ENCODE measurements around the gene HGFAC.
"Not testable (repeated sequence)": the region's sequence is repeated elsewhere in the genome, so short reads cannot be mapped to it uniquely, and the experiment has no call there.

Gene HGFAC

DNA sequence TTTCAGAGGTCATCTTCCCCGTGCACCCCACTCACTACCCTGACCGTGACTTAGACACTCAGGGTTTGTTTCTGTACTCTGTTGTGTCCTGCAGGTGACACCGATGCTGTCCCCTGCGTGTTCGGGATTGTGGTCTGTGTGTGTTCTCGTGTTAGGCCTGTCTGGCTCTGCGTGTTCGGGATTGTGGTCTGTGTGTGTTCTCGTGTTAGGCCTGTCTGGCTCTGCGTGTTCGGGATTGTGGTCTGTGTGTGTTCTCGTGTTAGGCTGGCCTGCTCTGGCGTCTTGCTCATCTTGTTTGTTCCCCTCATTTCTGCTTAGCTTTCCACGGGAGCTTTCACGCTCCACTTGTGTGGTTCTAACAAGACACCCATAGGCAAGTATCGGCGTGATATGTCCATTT, 30.6 kb upstream of the HGFAC start:
- DNase-seq (ENCODE audit: low read depth in 2 of 2): not testable (repeated sequence)

GRCh38 chr4:3411676-3412075, 30.1 kb upstream of the HGFAC start:
- DNase-seq (ENCODE audit: low read depth in 2 of 2): no peak

GRCh38 chr4:3412257-3413020, 29.3 kb upstream of the HGFAC start:
- DNase-seq (ENCODE audit: low read depth in 2 of 2): no peak

- no peak for DNase-seq (ENCODE audit: low read depth in 2 of 2)
Observed at GRCh38 chr4:3413217-3413671, 28.5 kb upstream of the HGFAC start.

DNA sequence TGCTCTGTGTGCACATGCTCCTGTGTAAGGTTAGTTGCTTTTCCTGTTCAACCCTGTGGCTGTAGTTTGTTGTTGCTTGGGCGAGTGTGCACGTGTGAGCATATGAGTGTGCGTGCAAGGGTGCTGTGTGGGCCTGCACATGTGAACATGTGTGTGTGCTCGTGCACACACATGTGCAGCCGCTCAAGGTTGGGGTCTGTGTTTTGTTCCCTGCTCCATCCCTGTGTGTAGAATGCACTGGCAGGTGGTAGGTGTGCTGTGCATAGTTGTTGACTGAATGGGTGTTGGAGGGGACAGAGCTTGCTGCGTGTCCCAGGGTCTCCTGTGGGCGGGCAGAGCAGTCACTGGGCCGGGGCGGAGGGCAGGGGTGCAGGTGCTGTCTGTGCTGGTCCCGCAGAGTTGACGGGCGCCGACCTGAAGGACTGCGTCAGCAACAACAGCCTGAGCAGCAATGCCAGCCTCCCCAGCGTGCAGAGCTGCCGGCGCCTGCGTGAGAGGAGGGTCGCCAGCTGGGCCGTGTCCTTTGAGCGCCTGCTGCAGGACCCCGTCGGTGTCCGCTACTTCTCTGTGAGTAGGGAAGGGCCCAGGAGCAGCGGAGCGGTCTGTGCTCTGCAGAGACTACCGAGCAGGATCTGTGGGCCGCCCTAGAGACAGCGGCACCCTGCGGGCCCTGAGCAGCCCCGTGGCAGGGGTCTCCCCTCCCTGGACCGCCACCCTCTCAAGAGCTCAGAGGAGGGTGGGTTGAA, 27.9 kb upstream of the HGFAC start:
- DNase-seq (ENCODE audit: low read depth in 2 of 2): no peak

DNA sequence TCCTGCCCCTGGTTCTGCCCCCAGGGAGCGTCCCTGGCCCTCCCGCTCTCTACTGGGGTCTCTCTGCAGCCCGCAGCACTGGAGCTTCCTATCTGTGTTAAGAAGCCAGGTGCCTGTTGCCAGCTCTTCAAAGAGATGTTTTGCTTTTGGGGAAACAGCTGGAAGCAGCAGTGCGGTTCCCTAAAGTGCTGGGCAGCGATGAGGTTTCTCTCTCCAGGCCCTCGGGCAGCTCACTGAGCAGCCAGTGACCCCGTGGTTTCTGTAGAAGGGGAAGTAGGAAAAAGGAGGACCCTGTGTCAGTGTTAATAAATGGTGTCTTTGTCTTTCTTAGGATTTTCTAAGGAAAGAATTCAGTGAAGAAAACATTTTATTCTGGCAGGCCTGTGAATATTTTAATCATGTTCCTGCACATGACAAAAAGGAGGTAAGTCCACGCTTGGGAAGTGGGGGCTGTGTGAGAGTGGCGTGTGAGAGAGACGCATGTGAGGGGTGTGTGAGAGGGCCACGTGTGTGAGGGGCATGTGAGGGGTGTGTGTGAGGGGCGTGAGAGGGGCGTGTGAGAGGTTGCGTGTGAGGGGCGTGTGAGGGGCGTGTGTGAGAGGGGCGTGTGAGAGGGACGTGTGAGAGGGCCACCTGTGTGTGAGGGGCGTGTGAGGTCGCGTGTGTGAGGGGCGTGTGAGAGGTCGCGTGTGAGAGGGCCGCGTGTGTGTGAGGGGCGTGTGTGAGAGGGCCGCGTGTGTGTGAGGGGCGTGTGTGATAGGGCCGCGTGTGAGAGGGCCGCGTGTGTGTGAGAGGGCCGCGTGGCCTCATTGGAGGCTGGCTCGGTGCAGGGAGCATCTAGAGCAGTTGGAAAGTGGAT, 27.1 kb upstream of the HGFAC start:
- no peak for DNase-seq (ENCODE audit: low read depth in 2 of 2)

DNA sequence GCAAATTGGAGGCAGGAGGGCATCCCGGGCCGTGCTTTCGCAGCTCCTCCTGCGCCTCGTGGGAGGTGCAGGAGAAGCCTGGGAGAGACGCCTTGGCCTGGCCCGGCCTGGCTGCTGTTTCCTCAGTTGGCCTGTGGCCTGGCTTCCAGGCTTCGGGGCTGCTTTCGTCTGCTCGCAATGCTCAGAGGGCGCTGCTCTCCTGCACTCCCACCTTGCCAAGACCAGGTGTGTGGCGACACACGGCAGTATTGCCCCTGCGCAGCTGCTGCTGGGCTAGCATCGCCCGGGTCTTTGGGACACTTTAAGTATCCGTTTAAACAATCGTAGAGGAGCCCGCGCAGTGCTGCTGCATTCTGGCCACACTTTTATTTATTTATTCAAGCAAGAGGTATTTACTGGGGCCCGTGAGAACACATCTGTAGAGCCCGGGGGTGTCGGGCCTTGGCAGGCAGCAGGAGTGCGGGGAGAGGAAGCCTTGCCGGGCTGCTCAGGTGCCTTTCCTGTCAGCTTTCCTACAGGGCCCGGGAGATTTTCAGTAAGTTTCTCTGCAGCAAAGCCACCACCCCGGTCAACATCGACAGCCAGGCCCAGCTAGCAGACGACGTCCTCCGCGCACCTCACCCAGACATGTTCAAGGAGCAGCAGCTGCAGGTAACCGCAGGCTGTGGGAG, 26.2 kb upstream of the HGFAC start:
- DNase-seq (ENCODE audit: low read depth in 2 of 2): no peak

DNA sequence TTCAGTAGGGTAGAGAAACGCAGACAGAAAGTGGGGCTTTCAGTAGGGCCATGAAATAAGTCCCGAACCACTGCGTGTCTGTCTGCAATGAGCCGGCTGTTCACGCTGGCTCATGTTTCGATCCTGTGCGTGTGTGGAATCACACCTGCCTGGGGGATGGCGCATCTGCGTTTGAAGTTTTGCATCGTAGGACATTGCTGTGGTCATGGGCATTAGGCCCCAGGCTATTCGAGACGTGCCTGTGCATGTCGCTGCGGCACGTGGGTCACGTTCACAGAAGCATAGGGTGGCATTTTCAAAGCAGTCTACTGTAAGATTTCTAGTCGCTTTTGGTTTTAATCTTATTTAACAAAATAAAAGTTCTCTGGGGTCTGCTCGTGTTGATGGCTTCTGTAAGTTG, 25.5 kb upstream of the HGFAC start:
- no peak for DNase-seq (ENCODE audit: low read depth in 2 of 2)

DNA sequence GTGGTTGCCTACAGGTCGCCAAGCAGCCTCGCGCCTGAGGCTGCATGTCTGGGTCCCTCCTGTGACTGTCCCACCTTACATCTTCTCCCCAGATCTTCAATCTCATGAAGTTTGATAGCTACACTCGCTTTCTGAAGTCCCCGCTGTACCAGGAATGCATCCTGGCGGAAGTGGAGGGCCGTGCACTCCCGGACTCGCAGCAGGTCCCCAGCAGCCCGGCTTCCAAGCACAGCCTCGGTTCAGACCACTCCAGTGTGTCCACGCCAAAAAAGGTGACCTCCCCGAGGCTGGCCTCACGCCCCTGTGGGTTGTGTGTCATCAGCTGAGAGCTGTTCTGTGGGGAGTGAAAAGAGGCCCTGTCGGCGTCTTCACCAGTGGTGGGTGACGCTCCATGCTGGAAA, 24.9 kb upstream of the HGFAC start:
- no peak for DNase-seq (ENCODE audit: low read depth in 2 of 2)

GRCh38 chr4:3417448-3417847, 24.3 kb upstream of the HGFAC start:
- DNase-seq (ENCODE audit: low read depth in 2 of 2): no peak

- no peak for DNase-seq (ENCODE audit: low read depth in 2 of 2)
Observed at GRCh38 chr4:3418029-3418762, 23.6 kb upstream of the HGFAC start.

DNA sequence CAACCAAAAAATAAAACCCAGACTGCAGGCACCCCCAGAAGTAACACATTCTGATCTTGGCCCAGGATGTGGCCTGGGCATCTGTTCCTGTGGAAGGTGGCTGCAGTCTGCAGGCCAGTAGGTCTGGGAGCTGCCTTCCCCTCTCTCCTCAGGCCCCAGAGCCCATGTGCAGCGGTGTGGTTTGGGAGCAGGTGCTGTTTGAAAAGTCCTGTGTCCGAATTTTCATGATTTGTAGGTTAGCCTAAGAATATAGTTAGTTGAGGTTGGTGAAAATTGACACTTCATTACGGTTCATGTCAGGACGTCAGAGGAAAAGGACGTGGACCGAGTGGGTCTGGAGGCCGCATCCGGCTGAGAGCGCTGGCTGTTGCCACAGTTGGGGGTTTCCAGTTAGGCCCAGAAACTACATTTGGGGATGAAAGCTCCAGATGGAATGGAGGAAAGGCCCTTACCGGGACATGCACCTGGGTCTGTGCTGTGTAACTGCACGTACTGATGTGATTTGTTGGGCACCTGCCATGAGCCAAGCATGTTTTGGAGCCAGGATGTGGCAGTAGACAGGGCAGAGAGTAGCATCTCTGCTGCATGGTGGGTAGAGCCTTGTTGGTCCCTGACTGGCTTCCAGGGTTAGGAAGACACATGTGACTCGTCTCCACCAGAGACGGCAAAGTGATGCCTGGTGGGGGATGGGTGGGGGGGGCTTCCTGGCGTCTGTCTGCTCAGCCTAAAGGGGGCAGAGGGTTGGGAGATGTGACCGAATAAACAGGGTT, 21.7 kb upstream of the HGFAC start:
- DNase-seq (ENCODE audit: low read depth in 2 of 2): no peak

GRCh38 chr4:3420606-3420955, 21.2 kb upstream of the HGFAC start:
- DNase-seq (ENCODE audit: low read depth in 2 of 2): no peak

DNA sequence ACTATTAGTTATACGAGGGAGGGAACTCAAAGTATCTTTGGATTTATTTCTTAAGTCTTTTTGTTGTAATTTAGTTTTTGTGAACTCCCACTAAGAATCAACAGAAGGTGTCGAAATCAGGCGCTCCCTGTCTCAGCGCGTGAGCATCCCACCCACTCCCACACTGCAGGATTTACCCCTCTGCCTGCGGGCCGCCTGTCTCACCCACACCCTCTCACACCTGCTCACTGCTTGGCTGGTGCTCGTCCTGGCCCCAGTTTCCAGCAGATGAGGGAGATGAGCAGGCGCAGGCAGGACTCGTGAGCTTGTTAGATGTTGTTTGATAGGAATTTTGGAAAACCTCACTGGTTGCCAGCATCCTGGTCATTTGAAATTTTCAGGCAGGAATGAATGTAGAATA, 20.8 kb upstream of the HGFAC start:
- DNase-seq (ENCODE audit: low read depth in 2 of 2): no peak

GRCh38 chr4:3421470-3421869, 20.3 kb upstream of the HGFAC start:
- DNase-seq (ENCODE audit: low read depth in 2 of 2): no peak

DNA sequence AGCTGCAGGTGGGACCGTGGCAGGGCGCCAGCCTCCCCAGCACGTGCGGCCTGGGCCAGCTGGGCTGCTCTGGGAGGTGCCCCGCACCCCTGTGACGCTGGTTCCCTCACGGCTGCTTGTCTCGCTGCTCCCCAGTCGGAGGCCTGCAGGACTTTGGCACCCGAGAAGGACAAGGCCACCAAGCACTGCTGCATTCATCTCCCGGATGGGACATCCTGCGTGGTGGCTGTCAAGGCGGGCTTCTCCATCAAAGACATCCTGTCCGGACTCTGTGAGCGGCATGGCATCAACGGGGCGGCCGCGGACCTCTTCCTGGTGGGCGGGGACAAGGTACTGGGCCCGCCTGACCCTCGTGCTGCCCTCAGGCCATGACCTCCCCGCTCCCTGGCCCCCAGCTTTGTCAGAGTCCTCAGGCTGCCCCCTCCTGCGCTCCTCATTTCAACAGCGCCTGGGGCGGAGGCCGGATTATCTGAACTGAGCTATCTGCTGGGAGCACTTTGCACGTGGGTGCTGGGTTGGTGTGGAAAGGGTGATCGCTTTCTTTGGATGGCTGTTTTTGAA, 19.4 kb upstream of the HGFAC start:
- DNase-seq (ENCODE audit: low read depth in 2 of 2): no peak

- DNase-seq (ENCODE audit: low read depth in 2 of 2): no peak
Observed at GRCh38 chr4:3422808-3423297, 18.9 kb upstream of the HGFAC start.

DNA sequence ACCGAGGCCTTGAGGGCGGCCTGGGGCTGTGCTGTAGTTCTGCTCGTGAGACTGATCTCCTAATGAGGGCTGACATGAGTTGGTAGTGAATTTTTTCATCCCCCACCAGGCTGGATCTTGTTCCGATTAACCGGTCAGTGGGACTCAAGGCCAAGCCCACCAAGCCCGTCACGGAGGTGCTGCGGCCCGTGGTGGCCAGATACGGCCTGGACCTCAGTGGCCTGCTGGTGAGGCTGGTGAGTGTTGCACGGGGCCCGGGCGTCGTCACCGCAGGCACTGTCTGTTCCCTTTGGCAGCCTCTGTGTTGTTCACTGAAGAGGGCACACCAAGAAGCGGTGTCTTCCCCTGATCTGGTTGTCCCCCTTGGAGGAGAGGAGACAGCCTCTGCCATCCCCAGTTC, 18.4 kb upstream of the HGFAC start:
- DNase-seq (ENCODE audit: low read depth in 2 of 2): no peak

GRCh38 chr4:3423952-3424351, 17.8 kb upstream of the HGFAC start:
- DNase-seq (ENCODE audit: low read depth in 2 of 2): no peak

DNA sequence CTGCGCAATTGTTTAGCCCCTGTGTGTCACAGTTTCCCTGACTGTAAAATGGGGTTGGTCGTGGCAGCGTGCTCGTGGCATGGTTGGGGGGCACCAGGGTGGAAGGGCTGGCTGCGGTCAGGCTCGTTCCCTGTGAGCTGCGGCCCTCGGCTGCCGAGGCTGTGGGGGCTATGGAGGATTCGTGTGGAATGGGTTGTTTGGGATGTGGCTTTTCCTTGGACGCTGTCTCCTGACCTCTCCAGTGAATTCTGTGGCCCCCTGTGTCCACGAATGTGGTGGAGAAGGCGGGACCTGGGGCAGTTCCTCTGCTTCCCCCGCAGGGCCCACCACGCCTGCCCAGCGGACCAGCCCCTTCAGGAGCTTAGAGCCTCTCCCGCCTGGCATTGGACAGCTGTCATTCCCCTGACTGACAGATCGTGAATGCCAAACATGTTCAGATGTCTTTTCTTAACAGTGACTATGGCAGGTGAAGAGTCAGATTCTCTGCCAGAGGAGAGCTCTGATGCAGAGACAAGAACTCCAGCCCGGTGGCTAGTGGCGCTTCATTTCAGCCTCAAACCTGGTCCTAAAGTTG, 17.2 kb upstream of the HGFAC start:
- no peak for DNase-seq (ENCODE audit: low read depth in 2 of 2)
